ENCODE data around the gene GDF2.

DNA sequence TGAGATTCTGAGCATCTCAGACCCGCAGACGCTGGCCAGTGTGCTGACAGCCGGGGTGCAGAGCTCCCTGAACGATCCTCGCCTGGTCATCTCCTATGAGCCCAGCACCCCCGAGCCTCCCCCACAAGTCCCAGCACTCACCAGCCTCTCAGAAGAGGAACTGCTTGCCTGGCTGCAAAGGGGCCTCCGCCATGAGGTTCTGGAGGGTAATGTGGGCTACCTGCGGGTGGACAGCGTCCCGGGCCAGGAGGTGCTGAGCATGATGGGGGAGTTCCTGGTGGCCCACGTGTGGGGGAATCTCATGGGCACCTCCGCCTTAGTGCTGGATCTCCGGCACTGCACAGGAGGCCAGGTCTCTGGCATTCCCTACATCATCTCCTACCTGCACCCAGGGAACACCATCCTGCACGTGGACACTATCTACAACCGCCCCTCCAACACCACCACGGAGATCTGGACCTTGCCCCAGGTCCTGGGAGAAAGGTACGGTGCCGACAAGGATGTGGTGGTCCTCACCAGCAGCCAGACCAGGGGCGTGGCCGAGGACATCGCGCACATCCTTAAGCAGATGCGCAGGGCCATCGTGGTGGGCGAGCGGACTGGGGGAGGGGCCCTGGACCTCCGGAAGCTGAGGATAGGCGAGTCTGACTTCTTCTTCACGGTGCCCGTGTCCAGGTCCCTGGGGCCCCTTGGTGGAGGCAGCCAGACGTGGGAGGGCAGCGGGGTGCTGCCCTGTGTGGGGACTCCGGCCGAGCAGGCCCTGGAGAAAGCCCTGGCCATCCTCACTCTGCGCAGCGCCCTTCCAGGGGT, 26.6 kb downstream of the GDF2 start:
- TF ChIP-seq, protein P1, sequence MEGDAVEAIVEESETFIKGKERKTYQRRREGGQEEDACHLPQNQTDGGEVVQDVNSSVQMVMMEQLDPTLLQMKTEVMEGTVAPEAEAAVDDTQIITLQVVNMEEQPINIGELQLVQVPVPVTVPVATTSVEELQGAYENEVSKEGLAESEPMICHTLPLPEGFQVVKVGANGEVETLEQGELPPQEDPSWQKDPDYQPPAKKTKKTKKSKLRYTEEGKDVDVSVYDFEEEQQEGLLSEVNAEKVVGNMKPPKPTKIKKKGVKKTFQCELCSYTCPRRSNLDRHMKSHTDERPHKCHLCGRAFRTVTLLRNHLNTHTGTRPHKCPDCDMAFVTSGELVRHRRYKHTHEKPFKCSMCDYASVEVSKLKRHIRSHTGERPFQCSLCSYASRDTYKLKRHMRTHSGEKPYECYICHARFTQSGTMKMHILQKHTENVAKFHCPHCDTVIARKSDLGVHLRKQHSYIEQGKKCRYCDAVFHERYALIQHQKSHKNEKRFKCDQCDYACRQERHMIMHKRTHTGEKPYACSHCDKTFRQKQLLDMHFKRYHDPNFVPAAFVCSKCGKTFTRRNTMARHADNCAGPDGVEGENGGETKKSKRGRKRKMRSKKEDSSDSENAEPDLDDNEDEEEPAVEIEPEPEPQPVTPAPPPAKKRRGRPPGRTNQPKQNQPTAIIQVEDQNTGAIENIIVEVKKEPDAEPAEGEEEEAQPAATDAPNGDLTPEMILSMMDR (IDR thresholded peaks at IDR 0.05) = no peak
- TF ChIP-seq POLR2A (IDR thresholded peaks at IDR 0.05) = no peak

Data from esophagus squamous epithelium (tissue), 4 donors.